Uterus (tissue), 2 donors: ENCODE results near the gene MX1.

Source experiments
- CTCF ChIP-seq, 4 experiments: fragments of 200-600 bp in 2 of 4; fragments of 450-650 bp in 2 of 4; sonication (generic) in 2 of 4; IDR thresholded peaks; one replicate each; pipeline ENCODE4 v1.5.1; 2016 to 2019; ENCODE audit warnings: antibody characterized with exemption in 4 of 4, mild to moderate bottlenecking in 2 of 4, moderate library complexity in 1 of 4
- POLR2A ChIP-seq, 2 donors: fragments of 450-650 bp; IDR thresholded peaks; one replicate each; pipeline ENCODE4 v1.6.1; 2016; ENCODE audit warnings: antibody characterized with exemption in 2 of 2, mild to moderate bottlenecking in 1 of 2, moderate library complexity in 1 of 2

GRCh38 chr21:41396558-41397075 lies 29.4 kb upstream of the MX1 start:
- TF ChIP-seq CTCF (IDR thresholded peaks at IDR 0.05) (no peak), POLR2A (IDR thresholded peaks at IDR 0.05) (no peak)
